IMR-90 (cell line): ENCODE data around the gene ZNF423.

Experiments
- BHLHE40 ChIP-seq: fragments of 150-350 bp; IDR thresholded peaks from 2 replicates; pipeline ENCODE4 v1.6.1; 2016; ENCODE audit warnings: mild to moderate bottlenecking, low read depth, low read length
- CEBPB ChIP-seq: IDR thresholded peaks from 2 replicates; pipeline ENCODE4 v1.6.1; 2012; ENCODE audit warnings: low read depth, low read length, improper control_type of control experiment
- CTCF ChIP-seq: conservative IDR thresholded peaks from 2 replicates; pipeline ENCODE4 v1.5.1; 2012; ENCODE audit warnings: mild to moderate bottlenecking, low read depth, low read length, improper control_type of control experiment
- FOS ChIP-seq: fragments of 150-350 bp; IDR thresholded peaks from 2 replicates; pipeline ENCODE4 v1.6.1; 2016; ENCODE audit warnings: low read depth, low read length
- MXI1 ChIP-seq: IDR thresholded peaks from 2 replicates; pipeline ENCODE4 v1.6.1; 2012; ENCODE audit warnings: low read depth, mild to moderate bottlenecking, low read length, moderate library complexity, borderline replicate concordance
- POLR2A ChIP-seq: IDR thresholded peaks from 2 replicates; pipeline ENCODE4 v1.6.1; 2012; ENCODE audit warnings: mild to moderate bottlenecking, low read depth, low read length
- RAD21 ChIP-seq: IDR thresholded peaks from 2 replicates; pipeline ENCODE4 v1.6.1; 2012; ENCODE audit warnings: low read length, improper control_type of control experiment
- RFX5 ChIP-seq: IDR thresholded peaks from 2 replicates; pipeline ENCODE4 v1.8.0; 2012; ENCODE audit warnings: low read depth, mild to moderate bottlenecking, low read length, moderate library complexity
- SMC3 ChIP-seq: fragments of 150-350 bp; IDR thresholded peaks from 2 replicates; pipeline ENCODE4 v1.6.1; 2016; ENCODE audit warnings: low read depth, mild to moderate bottlenecking, antibody characterized with exemption, low read length, moderate library complexity

- TF ChIP-seq RFX5 = no peak
- TF ChIP-seq MXI1 = no peak
- no peak for TF ChIP-seq CTCF
- TF ChIP-seq BHLHE40 = no peak
- TF ChIP-seq RAD21 = no peak
- TF ChIP-seq POLR2A = no peak
- no peak for TF ChIP-seq SMC3
- no peak for TF ChIP-seq FOS
- no peak for TF ChIP-seq CEBPB
Observed at GRCh38 chr16:49588729-49589384, 267.1 kb downstream of the ZNF423 start.
